Transverse colon (tissue), 4 donors: Measurements from ENCODE around the gene PYM1. TPM values are rescaled to one million over a fixed set of nuclear protein-coding genes. Genes with fewer than 3 reads are reported as not detected.

Source experiments
- DNase-seq: peaks from one replicate; pipeline ENCODE4 v3.0.0-alpha.2; 2019
- H3K27ac ChIP-seq, 4 donors: fragments of 200-600 bp; sonication (generic); 2 replicates each; pipeline ENCODE4 v1.5.1; 2016 to 2018; ENCODE audit warnings: inconsistent platforms in 4 of 4
- H3K27me3 ChIP-seq: fragments of 200-600 bp; sonication (generic); 2 replicates; pipeline ENCODE4 v1.5.1; 2017; ENCODE audit warnings: inconsistent platforms
- H3K36me3 ChIP-seq, 4 donors: fragments of 200-600 bp; sonication (generic); 2 replicates each; pipeline ENCODE4 v1.5.1; 2017 to 2019; ENCODE audit warnings: inconsistent platforms in 4 of 4
- H3K4me1 ChIP-seq, 4 donors: fragments of 200-600 bp; sonication (generic); 2 replicates each; pipeline ENCODE4 v1.5.1; 2017 to 2020; ENCODE audit warnings: inconsistent platforms in 4 of 4
- H3K4me3 ChIP-seq, 4 donors: fragments of 200-600 bp; sonication (generic); 1 replicate in 1 of 4; 2 replicates in 3 of 4; pipeline versions ENCODE4 v1.5.1 to v1.6.1; 2017 to 2019; ENCODE audit warnings: inconsistent platforms in 4 of 4
- H3K9me3 ChIP-seq, 2 donors: fragments of 200-600 bp; sonication (generic); 2 replicates each; pipeline ENCODE4 v1.5.1; 2017 to 2019; ENCODE audit warnings: inconsistent platforms in 2 of 2
- EP300 ChIP-seq: sonication (generic); formaldehyde crosslinking; IDR thresholded peaks from one replicate; pipeline ENCODE4 v1.6.1; 2017; ENCODE audit warnings: antibody characterized with exemption, low read depth
- POLR2A ChIP-seq: fragments of 450-650 bp; IDR thresholded peaks from one replicate; pipeline ENCODE4 v1.6.1; 2016; ENCODE audit warnings: antibody characterized with exemption, mild to moderate bottlenecking, moderate library complexity
- POLR2AphosphoS5 ChIP-seq, 3 donors: sonication (generic); formaldehyde crosslinking; IDR thresholded peaks; one replicate each; pipeline ENCODE4 v1.6.1; 2016; ENCODE audit warnings: antibody characterized with exemption in 3 of 3
- WGBS, 2 donors: methylation state at CpG; one replicate each; pipeline ENCODE4 v1.1.5; 2018; ENCODE audit warnings: low coverage in 1 of 2; 5-methylcytosine and 5-hydroxymethylcytosine counted together
- in situ Hi-C, 4 donors: fragments of 200-750 bp; cut with MboI; loops; one replicate each; pipeline versions ENCODE4 v1.15.0 to v1.15.1; 2017; ENCODE audit warnings: low sequenced_read_pairs in 3 of 4, low pct_ligation_motif_present in 1 of 4, low pct_unique_long_range_greater_than_20kb in 1 of 4
- intact Hi-C: fragments of 100-400 bp; cut with DNase I; formaldehyde crosslinking; loops from one replicate; pipeline ENCODE4 v1.15.1; 2023; ENCODE audit warnings: low total_unique reads
- total RNA-seq, 4 donors: library from RNA; depleted of rRNA; stranded (reverse); fragments of >200 nt; gene quantifications; one replicate each; pipeline ENCODE4 v1.1.0, GENCODE V29; 2016
- TF ChIP-seq, protein P1 (sequence below), 5 experiments: fragments of 200-600 bp in 3 of 5; fragments of 450-650 bp in 2 of 5; sonication (generic) in 3 of 5; IDR thresholded peaks; 1 replicate in 2 of 5; 2 replicates in 3 of 5; pipeline ENCODE4 v1.5.1; 2016 to 2017; ENCODE audit warnings: antibody characterized with exemption in 5 of 5, inconsistent platforms in 3 of 5, mild to moderate bottlenecking in 2 of 5, moderate library complexity in 1 of 5

PYM1 gene
- total RNA-seq, 4 donors from 2014 or later, result 35.2 to 56.4 (median 47.8) TPM

- H3K27ac ChIP-seq, result no peak overlapping the region
- WGBS, 2 donors, result 86 to 92% methylated on average over 4 of the region's 4 CpGs
- H3K36me3 ChIP-seq, result no peaks in the 10 kb centered on the region
- TF ChIP-seq EP300 (no peak), POLR2AphosphoS5 (IDR thresholded peaks at IDR 0.05) (no peak), POLR2A (no peak)
- TF ChIP-seq, protein P1, sequence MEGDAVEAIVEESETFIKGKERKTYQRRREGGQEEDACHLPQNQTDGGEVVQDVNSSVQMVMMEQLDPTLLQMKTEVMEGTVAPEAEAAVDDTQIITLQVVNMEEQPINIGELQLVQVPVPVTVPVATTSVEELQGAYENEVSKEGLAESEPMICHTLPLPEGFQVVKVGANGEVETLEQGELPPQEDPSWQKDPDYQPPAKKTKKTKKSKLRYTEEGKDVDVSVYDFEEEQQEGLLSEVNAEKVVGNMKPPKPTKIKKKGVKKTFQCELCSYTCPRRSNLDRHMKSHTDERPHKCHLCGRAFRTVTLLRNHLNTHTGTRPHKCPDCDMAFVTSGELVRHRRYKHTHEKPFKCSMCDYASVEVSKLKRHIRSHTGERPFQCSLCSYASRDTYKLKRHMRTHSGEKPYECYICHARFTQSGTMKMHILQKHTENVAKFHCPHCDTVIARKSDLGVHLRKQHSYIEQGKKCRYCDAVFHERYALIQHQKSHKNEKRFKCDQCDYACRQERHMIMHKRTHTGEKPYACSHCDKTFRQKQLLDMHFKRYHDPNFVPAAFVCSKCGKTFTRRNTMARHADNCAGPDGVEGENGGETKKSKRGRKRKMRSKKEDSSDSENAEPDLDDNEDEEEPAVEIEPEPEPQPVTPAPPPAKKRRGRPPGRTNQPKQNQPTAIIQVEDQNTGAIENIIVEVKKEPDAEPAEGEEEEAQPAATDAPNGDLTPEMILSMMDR (IDR thresholded peaks at IDR 0.05), result no peak
- no peak overlapping the region for H3K4me3 ChIP-seq
- H3K9me3 ChIP-seq, result no peaks in the 10 kb centered on the region
- intact Hi-C loops, result no loop called here
- peaks cover 8 to 29% (median 14%) of the 10 kb centered on the region in 4 donors for H3K4me1 ChIP-seq
- no peak for DNase-seq
- in situ Hi-C loops, result no loop called here
- no peaks in the 10 kb centered on the region for H3K27me3 ChIP-seq
Measured at GRCh38 chr12:55969356-55969755, 41.7 kb upstream of the PYM1 start.

DNA sequence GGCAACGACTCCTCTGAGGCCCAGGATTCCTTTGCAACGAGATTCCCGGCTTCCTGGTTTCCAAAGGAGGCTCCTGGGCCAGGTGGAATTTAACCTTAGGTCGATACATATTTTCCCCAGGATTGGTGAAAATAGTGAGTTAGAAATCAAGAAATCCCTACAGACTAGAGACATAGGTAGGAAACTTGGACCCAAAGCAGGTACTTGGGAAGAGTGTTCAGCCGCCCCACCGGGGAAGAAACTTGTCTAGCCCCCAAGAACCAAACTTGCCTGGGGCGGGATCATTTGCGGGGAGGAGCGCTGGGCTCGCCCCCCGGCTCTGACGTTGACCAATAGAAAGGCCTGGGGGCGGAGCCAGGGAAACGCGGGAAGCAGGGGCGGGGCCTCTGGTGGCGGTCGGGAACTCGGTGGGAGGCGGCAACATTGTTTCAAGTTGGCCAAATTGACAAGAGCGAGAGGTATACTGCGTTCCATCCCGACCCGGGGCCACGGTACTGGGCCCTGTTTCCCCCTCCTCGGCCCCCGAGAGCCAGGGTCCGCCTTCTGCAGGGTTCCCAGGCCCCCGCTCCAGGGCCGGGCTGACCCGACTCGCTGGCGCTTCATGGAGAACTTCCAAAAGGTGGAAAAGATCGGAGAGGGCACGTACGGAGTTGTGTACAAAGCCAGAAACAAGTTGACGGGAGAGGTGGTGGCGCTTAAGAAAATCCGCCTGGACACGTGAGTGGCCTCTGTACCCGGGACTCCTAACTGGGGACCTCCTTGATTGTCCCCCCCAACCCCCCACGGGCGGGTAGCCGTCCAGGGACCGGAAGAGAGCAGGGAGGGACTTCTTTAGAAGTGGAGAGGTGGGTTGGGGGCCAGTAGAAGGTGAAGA lies 39.0 kb upstream of the PYM1 start, which contains the start of gene CDK2:
TSS of gene CDK2 (plus strand) at position 423 of the 874 bp plus-strand sequence. CDS start at position 602, 179 bp downstream.
- whole genome bisulfite sequencing, 2 donors, result 0% methylated on average over 1 to 44 of the region's 45 CpGs
- Histone ChIP-seq H3K27ac (peak within 1 kb of the TSS; percentile 78 to 92 (median 86)), H3K4me1 (peaks cover 8 to 18% (median 14%) of the 10 kb centered on the region in 4 donors), H3K9me3 (no peaks in the 10 kb centered on the region), H3K4me3 (peak within 1 kb of the TSS; percentile 56 to 91 (median 80)), H3K27me3 (no peaks in the 10 kb centered on the region), H3K36me3 (no peaks in the 10 kb centered on the region)
- intact Hi-C loops (no loop called here), in situ Hi-C loops (no loop called here)
- peak; percentile 97 for DNase-seq
- TF ChIP-seq POLR2A (peak; percentile 68), POLR2AphosphoS5 (IDR thresholded peaks at IDR 0.05) (peak; percentile 57 to 84 (median 80)), EP300 (peak; percentile 21)
- TF ChIP-seq, protein P1 (IDR thresholded peaks at IDR 0.05), result no peak

DNA sequence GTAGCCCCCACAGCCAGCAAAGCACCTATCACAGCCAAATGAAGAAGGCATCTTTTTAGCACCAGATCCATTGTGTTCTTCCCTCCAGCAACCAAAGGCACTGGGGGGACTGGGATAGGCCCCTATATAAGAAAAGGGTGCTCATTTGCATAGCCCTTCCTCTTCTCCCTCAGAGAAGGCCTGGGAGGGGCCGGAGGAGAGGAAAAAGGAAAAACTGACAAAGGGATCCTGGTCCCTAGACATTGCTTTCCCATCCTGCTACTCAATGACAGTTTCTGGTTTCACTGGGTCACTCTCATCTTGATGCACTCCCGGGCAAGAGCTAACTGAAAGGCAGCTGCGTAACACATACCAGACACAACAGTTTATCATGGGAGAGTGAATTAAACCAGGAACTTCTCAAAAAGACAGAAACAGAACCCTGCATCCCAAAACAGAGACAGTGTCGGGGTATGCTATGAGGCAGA lies 38.3 kb upstream of the PYM1 start, which contains the start of gene PMEL:
TSS of gene PMEL (minus strand) at position 102 of the 467 bp plus-strand sequence. CDS start at position 71, 31 bp downstream.
- Histone ChIP-seq H3K4me1 (peaks cover 8 to 18% (median 14%) of the 10 kb centered on the region in 4 donors), H3K9me3 (no peaks in the 10 kb centered on the region), H3K27me3 (no peaks in the 10 kb centered on the region), H3K36me3 (no peaks in the 10 kb centered on the region), H3K27ac (peak within 1 kb of the TSS; percentile 78 to 92 (median 86)), H3K4me3 (peak within 1 kb of the TSS; percentile 56 to 91 (median 80))
- WGBS, 2 donors, result 3 to 7% methylated on average over 2 to 4 of the region's 4 CpGs
- DNase-seq, result no peak
- in situ Hi-C loops (no loop called here), intact Hi-C loops (no loop called here)
- TF ChIP-seq POLR2A, result no peak
- TF ChIP-seq, protein P1 (IDR thresholded peaks at IDR 0.05), result no peak
- no peak for TF ChIP-seq EP300
- TF ChIP-seq POLR2AphosphoS5 (IDR thresholded peaks at IDR 0.05), result no peak

GRCh38 chr12:55965240-55965639 lies 37.5 kb upstream of the PYM1 start:
- intact Hi-C loops, result no loop called here
- 81% methylated on average over 5 of the region's 5 CpGs; no CpG with 5 or more reads in 1 of the 2 donors for WGBS, 2 donors

More at GRCh38 chr12:55965240-55965639, 37.5 kb upstream of the PYM1 start:
- no peak overlapping the region for H3K27ac ChIP-seq
- TF ChIP-seq POLR2A (no peak), POLR2AphosphoS5 (IDR thresholded peaks at IDR 0.05) (no peak), EP300 (no peak)
- TF ChIP-seq, protein P1 (IDR thresholded peaks at IDR 0.05), result no peak
- H3K4me3 ChIP-seq, result no peak overlapping the region
- peaks cover 8 to 18% (median 14%) of the 10 kb centered on the region in 4 donors for H3K4me1 ChIP-seq
- no peaks in the 10 kb centered on the region for H3K9me3 ChIP-seq
- H3K27me3 ChIP-seq, result no peaks in the 10 kb centered on the region
- H3K36me3 ChIP-seq, result no peaks in the 10 kb centered on the region
- in situ Hi-C loops, result no loop called here
- no peak for DNase-seq
